ENCODE data around the gene RINT1.

Gene RINT1

DNA sequence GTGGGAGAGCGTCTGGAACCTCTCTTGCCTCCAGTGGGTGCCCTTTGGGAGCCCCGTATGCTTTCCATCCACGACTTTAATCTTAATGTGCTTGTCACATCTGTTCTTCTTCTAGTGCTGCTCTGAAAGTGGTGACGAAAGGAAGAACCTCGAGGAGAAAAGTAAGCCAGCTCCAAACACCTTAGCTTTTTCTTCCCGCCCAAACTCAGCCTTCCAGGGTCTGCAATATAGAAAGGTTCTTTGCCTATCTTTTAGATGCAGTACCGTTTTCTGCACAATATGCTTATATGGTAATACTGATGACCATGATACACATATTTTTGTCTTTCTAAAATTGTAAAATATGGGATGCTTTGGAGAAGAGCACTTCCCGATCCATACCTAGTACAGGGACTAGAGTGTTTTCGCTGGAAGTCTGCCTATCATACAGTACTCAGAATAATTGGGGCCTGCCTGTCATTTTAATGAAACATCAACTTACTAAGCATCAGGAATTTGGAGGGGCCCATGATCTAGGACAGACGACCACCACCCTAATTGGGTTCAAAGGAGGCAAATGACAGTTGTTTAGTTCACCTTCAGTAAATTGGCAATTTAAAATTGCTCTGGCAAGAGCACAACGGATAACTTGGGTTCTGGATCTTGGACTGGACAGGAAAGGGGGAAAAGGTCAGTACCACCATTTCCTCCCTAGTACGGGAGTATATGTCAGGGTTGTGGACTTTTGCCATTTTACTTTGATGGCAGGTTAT, 884 bp downstream of the RINT1 start:
- Histone ChIP-seq H3K4me3 (ENCODE audit: extremely low read depth, insufficient read depth, low read length, poor library complexity, severe bottlenecking) (peak overlapping the region; percentile 98), H3K27ac (ENCODE audit: low read depth, low read length, severe bottlenecking) (no peak overlapping the region), H3K36me3 (ENCODE audit: control insufficient read depth, insufficient read depth, low read length) (peaks cover 41% of the 10 kb centered on the region), H3K4me1 (ENCODE audit: control insufficient read depth, insufficient read depth, low read length, poor library complexity, severe bottlenecking) (peaks cover 7% of the 10 kb centered on the region), H3K9me3 (ENCODE audit: control insufficient read depth, low read length) (no peaks in the 10 kb centered on the region)
- WGBS, 2 experiments (ENCODE audit: insufficient coverage in 2 of 2), result 42 to 64% methylated on average over 3 to 7 of the region's 12 CpGs

DNA sequence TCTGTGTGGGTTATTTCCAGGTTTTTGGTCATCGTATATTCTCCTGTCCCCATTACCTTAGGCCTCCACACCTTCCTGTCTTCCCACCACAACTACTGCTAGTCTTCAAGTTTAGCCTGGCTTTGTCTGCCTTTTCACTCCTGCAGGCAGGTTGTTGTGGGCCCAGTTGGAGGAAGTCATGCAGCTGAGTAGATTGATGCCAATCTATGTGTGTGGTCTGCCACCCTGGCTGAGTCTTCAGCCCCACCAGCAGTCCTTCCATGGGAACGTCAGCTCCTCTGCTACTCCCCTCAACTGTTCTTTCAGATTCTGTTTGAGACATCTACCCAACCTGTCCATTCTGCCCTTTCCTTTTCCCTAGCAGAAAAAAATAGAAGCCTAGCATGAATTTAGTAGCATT, 6.3 kb downstream of the RINT1 start:
- no peak overlapping the region for H3K27ac ChIP-seq (ENCODE audit: low read depth, low read length, severe bottlenecking)
- 88 to 100% methylated on average over 1 of the region's 2 CpGs for WGBS, 2 experiments (ENCODE audit: insufficient coverage in 2 of 2)
- H3K36me3 ChIP-seq (ENCODE audit: control insufficient read depth, insufficient read depth, low read length), result peaks cover 89% of the 10 kb centered on the region
- no peaks in the 10 kb centered on the region for H3K9me3 ChIP-seq (ENCODE audit: control insufficient read depth, low read length)
- peaks cover 3% of the 10 kb centered on the region for H3K4me1 ChIP-seq (ENCODE audit: control insufficient read depth, insufficient read depth, low read length, poor library complexity, severe bottlenecking)
- H3K4me3 ChIP-seq (ENCODE audit: extremely low read depth, insufficient read depth, low read length, poor library complexity, severe bottlenecking), result no peak overlapping the region

DNA sequence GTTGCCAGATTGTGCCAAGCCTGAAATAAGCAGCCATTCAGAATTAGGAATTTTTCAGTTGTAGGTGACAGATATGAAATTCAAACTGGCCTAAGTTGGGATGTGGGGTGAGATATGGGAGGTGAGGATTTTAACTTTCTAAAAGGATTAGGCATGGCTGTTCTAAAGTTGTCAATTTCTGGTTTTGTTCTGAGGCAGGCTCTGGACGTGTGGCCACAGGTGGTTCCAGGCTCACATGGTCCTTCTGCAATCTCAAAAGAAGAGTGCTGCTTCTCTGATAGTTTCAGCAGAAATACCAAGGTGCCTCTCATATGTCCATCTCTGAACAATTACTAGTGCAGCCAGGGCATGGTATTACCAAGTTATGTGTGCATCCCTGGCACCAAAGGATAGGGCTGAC, 27.9 kb downstream of the RINT1 start:
- Histone ChIP-seq H3K4me1 (ENCODE audit: control insufficient read depth, insufficient read depth, low read length, poor library complexity, severe bottlenecking) (no peaks in the 10 kb centered on the region), H3K36me3 (ENCODE audit: control insufficient read depth, insufficient read depth, low read length) (peaks cover 76% of the 10 kb centered on the region), H3K27ac (ENCODE audit: low read depth, low read length, severe bottlenecking) (no peak overlapping the region), H3K9me3 (ENCODE audit: control insufficient read depth, low read length) (no peaks in the 10 kb centered on the region), H3K4me3 (ENCODE audit: extremely low read depth, insufficient read depth, low read length, poor library complexity, severe bottlenecking) (no peak overlapping the region)
- 75 to 93% methylated on average over 1 of the region's 1 CpG for WGBS, 2 experiments (ENCODE audit: insufficient coverage in 2 of 2)

DNA sequence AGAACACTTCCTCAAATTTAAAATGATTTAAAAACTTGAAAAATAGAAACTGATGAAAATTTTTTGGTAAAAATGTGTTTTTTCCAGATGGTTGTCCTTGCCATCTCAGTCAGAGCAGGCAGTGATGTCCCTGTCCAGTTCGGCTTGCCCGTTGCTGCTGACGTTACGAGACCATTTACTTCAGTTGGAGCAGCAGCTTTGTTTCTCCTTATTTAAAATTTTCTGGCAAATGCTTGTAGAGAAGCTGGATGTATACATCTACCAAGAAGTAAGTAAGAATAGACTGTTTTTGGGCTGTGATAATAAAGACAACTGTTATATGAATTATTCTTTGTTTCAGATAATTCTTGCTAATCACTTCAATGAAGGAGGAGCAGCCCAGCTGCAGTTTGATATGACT, 33.2 kb downstream of the RINT1 start:
- Histone ChIP-seq H3K4me1 (ENCODE audit: control insufficient read depth, insufficient read depth, low read length, poor library complexity, severe bottlenecking) (no peaks in the 10 kb centered on the region), H3K27ac (ENCODE audit: low read depth, low read length, severe bottlenecking) (no peak overlapping the region), H3K36me3 (ENCODE audit: control insufficient read depth, insufficient read depth, low read length) (peaks cover 69% of the 10 kb centered on the region), H3K4me3 (ENCODE audit: extremely low read depth, insufficient read depth, low read length, poor library complexity, severe bottlenecking) (no peak overlapping the region), H3K9me3 (ENCODE audit: control insufficient read depth, low read length) (no peaks in the 10 kb centered on the region)
- WGBS, 2 experiments (ENCODE audit: insufficient coverage in 2 of 2), result 94 to 100% methylated on average over 4 of the region's 4 CpGs

DNA sequence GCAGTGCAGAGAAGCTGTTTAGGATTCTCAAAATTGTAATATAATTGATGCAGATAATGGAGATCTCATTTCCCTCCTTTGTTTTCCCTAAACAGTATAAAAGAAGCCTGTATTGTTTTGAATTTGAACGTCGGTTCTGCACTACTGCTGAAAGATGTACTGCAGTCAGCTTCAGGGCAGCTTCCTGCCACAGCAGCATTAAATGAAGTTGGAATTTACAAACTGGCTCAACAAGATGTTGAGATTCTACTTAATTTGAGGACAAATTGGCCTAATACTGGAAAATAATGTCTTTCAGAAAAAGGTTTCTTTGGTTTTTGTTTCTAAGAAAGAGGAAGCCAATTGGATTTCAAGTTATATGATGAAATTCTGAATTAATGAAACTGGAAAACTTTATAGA, 35.0 kb downstream of the RINT1 start:
- Histone ChIP-seq H3K36me3 (ENCODE audit: control insufficient read depth, insufficient read depth, low read length) (peaks cover 66% of the 10 kb centered on the region), H3K27ac (ENCODE audit: low read depth, low read length, severe bottlenecking) (no peak overlapping the region), H3K4me3 (ENCODE audit: extremely low read depth, insufficient read depth, low read length, poor library complexity, severe bottlenecking) (no peak overlapping the region), H3K4me1 (ENCODE audit: control insufficient read depth, insufficient read depth, low read length, poor library complexity, severe bottlenecking) (no peaks in the 10 kb centered on the region), H3K9me3 (ENCODE audit: control insufficient read depth, low read length) (no peaks in the 10 kb centered on the region)
- WGBS, 2 experiments (ENCODE audit: insufficient coverage in 2 of 2), result 100% methylated on average over 2 of the region's 2 CpGs; no CpG with 5 or more reads in 1 of the 2 experiments

DNA sequence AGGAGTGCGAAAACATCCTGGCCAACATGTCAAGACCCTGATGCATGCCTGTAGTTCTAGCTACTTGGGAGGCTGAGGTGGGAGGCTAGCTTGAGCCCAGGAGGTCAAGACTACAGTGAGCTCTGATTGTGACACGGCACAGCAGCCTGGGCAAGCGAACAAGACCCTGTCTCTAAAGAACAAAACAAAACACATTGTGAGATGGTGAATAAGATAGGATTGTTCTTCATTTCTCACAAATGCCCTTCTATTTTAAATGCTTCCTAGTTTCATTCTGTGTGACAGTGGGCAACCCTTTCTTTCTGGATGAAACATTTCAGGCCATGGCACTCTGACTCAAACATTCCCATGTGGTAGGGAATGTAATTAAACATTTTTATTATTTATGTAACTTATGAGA, 35.8 kb downstream of the RINT1 start:
- peaks cover 62% of the 10 kb centered on the region for H3K36me3 ChIP-seq (ENCODE audit: control insufficient read depth, insufficient read depth, low read length)
- no peak overlapping the region for H3K27ac ChIP-seq (ENCODE audit: low read depth, low read length, severe bottlenecking)
- WGBS, 2 experiments (ENCODE audit: insufficient coverage in 2 of 2), result 89 to 92% methylated on average over 1 of the region's 3 CpGs
- no peak overlapping the region for H3K4me3 ChIP-seq (ENCODE audit: extremely low read depth, insufficient read depth, low read length, poor library complexity, severe bottlenecking)
- H3K4me1 ChIP-seq (ENCODE audit: control insufficient read depth, insufficient read depth, low read length, poor library complexity, severe bottlenecking), result no peaks in the 10 kb centered on the region
- H3K9me3 ChIP-seq (ENCODE audit: control insufficient read depth, low read length), result no peaks in the 10 kb centered on the region

DNA sequence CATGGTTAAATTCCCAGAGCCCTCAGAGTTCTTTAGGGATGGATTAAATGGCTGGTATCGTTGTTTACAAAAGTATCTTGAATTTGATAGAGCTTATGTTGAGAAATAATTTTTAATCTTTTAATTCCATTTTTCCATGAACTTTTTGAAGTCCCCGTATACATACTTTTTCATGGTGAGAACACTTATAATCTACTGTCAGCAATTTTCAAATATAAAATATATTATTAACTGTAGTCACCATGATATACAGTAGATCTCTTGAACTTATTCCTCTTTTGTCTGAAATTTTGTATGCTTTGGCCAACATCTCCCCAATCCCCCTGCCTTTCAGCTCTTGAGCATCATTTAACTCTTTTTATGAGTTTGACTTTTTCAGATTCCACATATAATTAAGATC, 39.9 kb downstream of the RINT1 start:
- no peak overlapping the region for H3K27ac ChIP-seq (ENCODE audit: low read depth, low read length, severe bottlenecking)
- WGBS, 2 experiments (ENCODE audit: insufficient coverage in 2 of 2), result no CpG with 5 or more reads among the region's 2 CpGs
- no peaks in the 10 kb centered on the region for H3K4me1 ChIP-seq (ENCODE audit: control insufficient read depth, insufficient read depth, low read length, poor library complexity, severe bottlenecking)

DNA sequence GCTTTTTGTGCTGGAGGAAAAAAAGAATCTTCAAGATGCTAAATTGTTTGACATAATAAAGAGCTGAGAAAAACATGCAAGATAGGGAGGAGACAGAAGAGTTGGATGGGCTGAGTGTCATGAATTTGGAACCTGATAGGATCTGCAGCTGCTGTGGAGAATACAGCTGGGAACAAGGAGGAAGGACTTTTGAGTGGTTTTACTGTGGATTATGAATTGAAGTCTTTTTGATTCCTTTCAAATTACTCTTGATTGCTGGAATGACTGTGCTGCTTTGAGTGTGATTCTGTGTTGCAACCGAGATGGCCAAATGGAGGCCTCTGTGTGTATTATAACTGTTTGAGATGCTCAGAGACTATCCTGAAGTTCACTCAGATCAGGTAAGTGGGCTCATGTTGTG, 45.2 kb downstream of the RINT1 start:
- H3K36me3 ChIP-seq (ENCODE audit: control insufficient read depth, insufficient read depth, low read length), result peaks cover 2% of the 10 kb centered on the region
- no peaks in the 10 kb centered on the region for H3K4me1 ChIP-seq (ENCODE audit: control insufficient read depth, insufficient read depth, low read length, poor library complexity, severe bottlenecking)
- 91 to 100% methylated on average over 1 of the region's 1 CpG for WGBS, 2 experiments (ENCODE audit: insufficient coverage in 2 of 2)
- no peak overlapping the region for H3K4me3 ChIP-seq (ENCODE audit: extremely low read depth, insufficient read depth, low read length, poor library complexity, severe bottlenecking)
- H3K9me3 ChIP-seq (ENCODE audit: control insufficient read depth, low read length), result peaks cover 2% of the 10 kb centered on the region
- no peak overlapping the region for H3K27ac ChIP-seq (ENCODE audit: low read depth, low read length, severe bottlenecking)

More for the DNA sequence above, 39.9 kb downstream of the RINT1 start:
- Histone ChIP-seq H3K4me3 (ENCODE audit: extremely low read depth, insufficient read depth, low read length, poor library complexity, severe bottlenecking) (no peak overlapping the region), H3K36me3 (ENCODE audit: control insufficient read depth, insufficient read depth, low read length) (peaks cover 31% of the 10 kb centered on the region), H3K9me3 (ENCODE audit: control insufficient read depth, low read length) (no peaks in the 10 kb centered on the region)

DNA sequence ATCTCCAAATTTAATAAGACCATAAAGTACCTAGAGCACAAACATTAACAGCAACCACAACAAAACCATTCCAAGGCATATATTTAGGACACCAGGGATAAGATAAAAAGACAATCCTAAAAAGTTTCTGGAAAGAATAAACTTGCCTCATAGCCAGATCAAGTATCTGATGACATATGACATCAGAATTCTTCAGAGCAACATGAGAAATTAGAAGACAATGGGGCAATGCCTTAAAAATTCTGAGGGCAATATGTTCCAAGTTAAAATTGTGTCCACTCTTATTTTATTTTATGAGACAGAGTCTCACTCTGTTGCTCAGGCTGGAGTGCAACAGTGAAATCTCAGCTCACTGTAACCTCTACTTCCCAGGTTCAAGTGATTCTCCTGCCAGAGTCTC, 46.5 kb downstream of the RINT1 start:
- H3K9me3 ChIP-seq (ENCODE audit: control insufficient read depth, low read length), result peaks cover 11% of the 10 kb centered on the region
- no peak overlapping the region for H3K4me3 ChIP-seq (ENCODE audit: extremely low read depth, insufficient read depth, low read length, poor library complexity, severe bottlenecking)
- H3K4me1 ChIP-seq (ENCODE audit: control insufficient read depth, insufficient read depth, low read length, poor library complexity, severe bottlenecking), result no peaks in the 10 kb centered on the region
- H3K36me3 ChIP-seq (ENCODE audit: control insufficient read depth, insufficient read depth, low read length), result no peaks in the 10 kb centered on the region
- H3K27ac ChIP-seq (ENCODE audit: low read depth, low read length, severe bottlenecking), result no peak overlapping the region

DNA sequence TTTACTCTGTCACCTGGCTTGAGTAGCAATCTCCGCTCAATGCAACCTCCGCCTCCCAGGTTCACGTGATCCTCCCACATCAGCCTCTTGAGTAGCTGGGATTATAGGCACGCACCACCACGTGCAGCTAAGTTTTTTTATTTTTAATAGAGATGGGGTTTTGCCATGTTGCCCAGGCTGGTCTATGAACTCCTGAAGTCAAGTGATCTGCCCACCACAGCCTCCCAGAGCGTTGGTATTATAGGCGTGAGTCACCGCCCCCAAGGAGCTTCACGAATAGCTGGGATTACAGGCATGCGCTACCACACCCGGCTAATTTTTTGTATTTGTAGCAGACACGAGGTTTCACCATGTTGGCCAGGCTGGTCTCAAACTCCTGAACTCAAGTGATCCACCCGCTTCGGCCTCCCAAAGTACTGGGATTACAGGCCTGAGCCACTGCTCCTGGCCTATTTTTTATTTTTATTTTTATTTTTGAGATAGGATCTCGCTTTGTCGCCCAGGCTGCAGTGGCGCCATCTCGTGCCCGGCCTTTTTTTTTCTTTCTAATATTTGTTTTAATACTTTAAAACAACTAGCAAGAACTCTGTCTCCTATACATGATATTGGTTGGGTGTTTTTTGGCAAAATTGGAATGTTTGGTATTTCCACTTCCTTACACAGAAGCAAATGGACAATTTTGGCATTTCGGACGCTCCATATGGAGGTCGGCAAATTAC, 48.2 kb downstream of the RINT1 start:
- Histone ChIP-seq H3K4me1 (ENCODE audit: control insufficient read depth, insufficient read depth, low read length, poor library complexity, severe bottlenecking) (no peaks in the 10 kb centered on the region), H3K36me3 (ENCODE audit: control insufficient read depth, insufficient read depth, low read length) (no peaks in the 10 kb centered on the region), H3K9me3 (ENCODE audit: control insufficient read depth, low read length) (peaks cover 23% of the 10 kb centered on the region), H3K27ac (ENCODE audit: low read depth, low read length, severe bottlenecking) (no peak overlapping the region), H3K4me3 (ENCODE audit: extremely low read depth, insufficient read depth, low read length, poor library complexity, severe bottlenecking) (no peak overlapping the region)
- 79 to 84% methylated on average over 9 to 12 of the region's 22 CpGs for WGBS, 2 experiments (ENCODE audit: insufficient coverage in 2 of 2)
